HepG2 (cell line): ENCODE measurements around the gene YY2. TPM values are rescaled to one million over a fixed set of nuclear protein-coding genes. Genes with fewer than 3 reads are reported as not detected.

Source experiments
- AKAP8 ChIP-seq: sonication (generic); formaldehyde crosslinking; IDR thresholded peaks from 2 replicates; pipeline ENCODE4 v1.5.1; 2020; ENCODE audit warnings: mild to moderate bottlenecking, missing genetic modification reagents
- ASH2L ChIP-seq: fragments of 300-600, 200-600 bp; sonication (generic); IDR thresholded peaks from 2 replicates; pipeline ENCODE4 v1.7.0; 2017; ENCODE audit warnings: low read depth, mild to moderate bottlenecking, moderate library complexity, mixed read lengths, low read length; ENCODE audit not compliant: insufficient read length
- DNMT3B ChIP-seq: conservative IDR thresholded peaks from 2 replicates; pipeline ENCODE4 v1.6.1; 2016; ENCODE audit warnings: missing biosample characterization, control low read depth
- FIP1L1 ChIP-seq: fragments of 200-400 bp; formaldehyde crosslinking; IDR thresholded peaks from 2 replicates; pipeline ENCODE4 v1.6.1; 2018; ENCODE audit warnings: low read depth, mild to moderate bottlenecking, low read length, moderate library complexity, borderline replicate concordance; ENCODE audit not compliant: insufficient read depth
- GTF2F1 ChIP-seq: fragments of 150-350 bp; IDR thresholded peaks from 2 replicates; pipeline ENCODE4 v1.6.1; 2014; ENCODE audit warnings: low read length
- HDAC6 ChIP-seq: fragments of 200-600 bp; sonication (generic); IDR thresholded peaks from 2 replicates; pipeline ENCODE4 v1.7.0; 2017; ENCODE audit warnings: mild to moderate bottlenecking, antibody characterized with exemption, low read length, low read depth
- MIXL1 ChIP-seq: IDR thresholded peaks from 2 replicates; pipeline ENCODE4 v1.6.1; 2016
- TRIM24 ChIP-seq: sonication (generic); formaldehyde crosslinking; IDR thresholded peaks from 2 replicates; pipeline ENCODE4 v1.8.0; 2022; ENCODE audit warnings: mild to moderate bottlenecking, missing genetic modification reagents
- ZFP37 ChIP-seq: sonication (generic); formaldehyde crosslinking; IDR thresholded peaks from 2 replicates; pipeline ENCODE4 v1.4.0; 2020; ENCODE audit warnings: missing genetic modification reagents, borderline replicate concordance
- ZNF44 ChIP-seq: sonication (generic); formaldehyde crosslinking; IDR thresholded peaks from 2 replicates; pipeline ENCODE4 v1.5.1; 2020; ENCODE audit warnings: mild to moderate bottlenecking, missing genetic modification reagents
- ZNF605 ChIP-seq: sonication (generic); formaldehyde crosslinking; IDR thresholded peaks from 2 replicates; pipeline ENCODE4 v1.8.0; 2022; ENCODE audit warnings: mild to moderate bottlenecking, missing genetic modification reagents
- polyA plus RNA-seq, 8 experiments: library from polyadenylated mRNA; depleted of rRNA in 3 of 8; stranded (reverse) in 7 of 8; unstranded in 1 of 8; fragments of >200 nt; fragmentation: Illumina TruSeq in 4 of 8; extraction: Trizol in 4 of 8; gene quantifications; 2 replicates each; pipeline versions ENCODE4 v1.2.1 to v1.2.3, GENCODE V29; 2011 to 2016; ENCODE audit warnings: low read depth in 4 of 8, missing spikeins in 1 of 8, mixed read lengths in 1 of 8; ENCODE audit not compliant: insufficient read depth in 1 of 8
- total RNA-seq, 5 experiments: library from RNA; depleted of rRNA; stranded (reverse); fragments of >200 nt; fragmentation: Illumina TruSeq; extraction: Trizol; gene quantifications; 2 replicates each; pipeline ENCODE4 v1.2.3, GENCODE V29; 2016; ENCODE audit warnings: low read depth in 1 of 5
- TF ChIP-seq, protein P1 (sequence below): sonication (generic); formaldehyde crosslinking; conservative IDR thresholded peaks from 2 replicates; pipeline ENCODE4 v1.8.1; 2023; ENCODE audit warnings: missing genetic modification reagents
- TF ChIP-seq, protein P2 (sequence below): sonication (generic); formaldehyde crosslinking; IDR thresholded peaks from 2 replicates; pipeline ENCODE4 v1.8.1; 2023; ENCODE audit warnings: missing genetic modification reagents, inconsistent platforms, borderline replicate concordance
- TF ChIP-seq, protein P3 (sequence below): sonication (generic); formaldehyde crosslinking; IDR thresholded peaks from 2 replicates; pipeline ENCODE4 v1.5.1; 2020; ENCODE audit warnings: mild to moderate bottlenecking, missing genetic modification reagents, borderline replicate concordance
- TF ChIP-seq, protein P4 (sequence below): sonication (generic); formaldehyde crosslinking; IDR thresholded peaks from 2 replicates; pipeline ENCODE4 v1.5.0; 2020; ENCODE audit warnings: mild to moderate bottlenecking, missing genetic modification reagents, borderline replicate concordance

Gene YY2
- total and polyA plus RNA-seq, 2 of the 13 experiments (the other 11 are each of a cell fraction or from before 2014, with no cell fraction given): 0.34 to 0.44 TPM

DNA sequence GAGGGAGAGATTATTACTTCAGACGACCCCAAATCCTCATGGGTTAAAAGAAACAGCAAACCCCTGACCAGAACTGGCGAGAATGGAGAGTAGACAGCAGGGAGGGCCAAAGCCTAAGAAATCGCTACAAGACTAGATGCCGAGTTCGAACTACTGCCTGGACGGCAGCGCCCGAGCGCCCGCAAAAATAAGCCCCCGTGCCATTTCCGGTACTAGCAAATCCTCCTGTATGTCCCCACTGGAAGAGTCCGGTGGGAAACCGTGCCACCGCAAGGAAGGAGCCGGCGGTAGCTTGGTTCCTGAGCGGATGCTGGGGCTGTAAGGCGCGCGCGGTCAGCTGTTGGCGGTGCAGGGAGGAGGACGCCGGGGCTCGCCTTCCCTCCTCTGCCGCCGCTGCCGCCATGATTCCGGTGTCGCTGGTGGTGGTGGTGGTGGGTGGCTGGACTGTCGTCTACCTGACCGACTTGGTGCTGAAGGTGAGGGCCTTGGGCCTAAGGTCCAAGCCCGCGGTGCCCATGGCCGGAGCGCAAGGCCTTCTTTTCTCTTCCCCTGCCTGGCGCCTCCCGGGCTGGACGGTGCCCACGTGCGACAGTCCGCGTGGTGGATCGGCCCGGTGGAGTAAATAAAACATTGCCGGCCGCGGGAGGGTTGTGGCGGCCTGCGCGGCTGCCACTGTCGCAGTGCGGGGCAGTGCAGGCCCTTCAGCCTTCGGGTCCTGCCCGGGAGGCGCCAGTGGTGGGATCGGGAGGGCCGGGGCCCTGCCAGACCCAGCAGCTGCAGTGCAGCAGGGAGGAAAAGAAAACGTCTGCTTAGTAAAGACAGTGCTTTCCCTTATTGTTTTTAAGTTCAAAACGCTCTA, 16.2 kb upstream of the YY2 start, which contains the start of gene MBTPS2 (continued):
- TF ChIP-seq, protein P1, sequence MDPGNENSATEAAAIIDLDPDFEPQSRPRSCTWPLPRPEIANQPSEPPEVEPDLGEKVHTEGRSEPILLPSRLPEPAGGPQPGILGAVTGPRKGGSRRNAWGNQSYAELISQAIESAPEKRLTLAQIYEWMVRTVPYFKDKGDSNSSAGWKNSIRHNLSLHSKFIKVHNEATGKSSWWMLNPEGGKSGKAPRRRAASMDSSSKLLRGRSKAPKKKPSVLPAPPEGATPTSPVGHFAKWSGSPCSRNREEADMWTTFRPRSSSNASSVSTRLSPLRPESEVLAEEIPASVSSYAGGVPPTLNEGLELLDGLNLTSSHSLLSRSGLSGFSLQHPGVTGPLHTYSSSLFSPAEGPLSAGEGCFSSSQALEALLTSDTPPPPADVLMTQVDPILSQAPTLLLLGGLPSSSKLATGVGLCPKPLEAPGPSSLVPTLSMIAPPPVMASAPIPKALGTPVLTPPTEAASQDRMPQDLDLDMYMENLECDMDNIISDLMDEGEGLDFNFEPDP (CRISPR knock-in tag): no peak
- TF ChIP-seq MIXL1 (CRISPR knock-in tag) (peak; percentile 80; the same call in 1 of the 2 replicates), TRIM24 (CRISPR knock-in tag) (no peak), AKAP8 (0 out of 2 replicates have a peak, but pooled peaks have one; percentile 35), HDAC6 (no peak), GTF2F1 (0 out of 2 replicates have a peak, but pooled peaks have one; percentile 51), ZNF44 (CRISPR knock-in tag) (no peak), ZNF605 (CRISPR knock-in tag) (no peak), DNMT3B (CRISPR knock-in tag) (peak; percentile 78; the same call in 1 of the 2 replicates), ZFP37 (CRISPR knock-in tag) (no peak), ASH2L (peak; percentile 87), FIP1L1 (no peak)
- TF ChIP-seq, protein P2, sequence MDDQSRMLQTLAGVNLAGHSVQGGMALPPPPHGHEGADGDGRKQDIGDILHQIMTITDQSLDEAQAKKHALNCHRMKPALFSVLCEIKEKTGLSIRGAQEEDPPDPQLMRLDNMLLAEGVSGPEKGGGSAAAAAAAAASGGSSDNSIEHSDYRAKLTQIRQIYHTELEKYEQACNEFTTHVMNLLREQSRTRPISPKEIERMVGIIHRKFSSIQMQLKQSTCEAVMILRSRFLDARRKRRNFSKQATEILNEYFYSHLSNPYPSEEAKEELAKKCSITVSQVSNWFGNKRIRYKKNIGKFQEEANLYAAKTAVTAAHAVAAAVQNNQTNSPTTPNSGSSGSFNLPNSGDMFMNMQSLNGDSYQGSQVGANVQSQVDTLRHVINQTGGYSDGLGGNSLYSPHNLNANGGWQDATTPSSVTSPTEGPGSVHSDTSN (CRISPR knock-in tag): no peak
- TF ChIP-seq, protein P3, sequence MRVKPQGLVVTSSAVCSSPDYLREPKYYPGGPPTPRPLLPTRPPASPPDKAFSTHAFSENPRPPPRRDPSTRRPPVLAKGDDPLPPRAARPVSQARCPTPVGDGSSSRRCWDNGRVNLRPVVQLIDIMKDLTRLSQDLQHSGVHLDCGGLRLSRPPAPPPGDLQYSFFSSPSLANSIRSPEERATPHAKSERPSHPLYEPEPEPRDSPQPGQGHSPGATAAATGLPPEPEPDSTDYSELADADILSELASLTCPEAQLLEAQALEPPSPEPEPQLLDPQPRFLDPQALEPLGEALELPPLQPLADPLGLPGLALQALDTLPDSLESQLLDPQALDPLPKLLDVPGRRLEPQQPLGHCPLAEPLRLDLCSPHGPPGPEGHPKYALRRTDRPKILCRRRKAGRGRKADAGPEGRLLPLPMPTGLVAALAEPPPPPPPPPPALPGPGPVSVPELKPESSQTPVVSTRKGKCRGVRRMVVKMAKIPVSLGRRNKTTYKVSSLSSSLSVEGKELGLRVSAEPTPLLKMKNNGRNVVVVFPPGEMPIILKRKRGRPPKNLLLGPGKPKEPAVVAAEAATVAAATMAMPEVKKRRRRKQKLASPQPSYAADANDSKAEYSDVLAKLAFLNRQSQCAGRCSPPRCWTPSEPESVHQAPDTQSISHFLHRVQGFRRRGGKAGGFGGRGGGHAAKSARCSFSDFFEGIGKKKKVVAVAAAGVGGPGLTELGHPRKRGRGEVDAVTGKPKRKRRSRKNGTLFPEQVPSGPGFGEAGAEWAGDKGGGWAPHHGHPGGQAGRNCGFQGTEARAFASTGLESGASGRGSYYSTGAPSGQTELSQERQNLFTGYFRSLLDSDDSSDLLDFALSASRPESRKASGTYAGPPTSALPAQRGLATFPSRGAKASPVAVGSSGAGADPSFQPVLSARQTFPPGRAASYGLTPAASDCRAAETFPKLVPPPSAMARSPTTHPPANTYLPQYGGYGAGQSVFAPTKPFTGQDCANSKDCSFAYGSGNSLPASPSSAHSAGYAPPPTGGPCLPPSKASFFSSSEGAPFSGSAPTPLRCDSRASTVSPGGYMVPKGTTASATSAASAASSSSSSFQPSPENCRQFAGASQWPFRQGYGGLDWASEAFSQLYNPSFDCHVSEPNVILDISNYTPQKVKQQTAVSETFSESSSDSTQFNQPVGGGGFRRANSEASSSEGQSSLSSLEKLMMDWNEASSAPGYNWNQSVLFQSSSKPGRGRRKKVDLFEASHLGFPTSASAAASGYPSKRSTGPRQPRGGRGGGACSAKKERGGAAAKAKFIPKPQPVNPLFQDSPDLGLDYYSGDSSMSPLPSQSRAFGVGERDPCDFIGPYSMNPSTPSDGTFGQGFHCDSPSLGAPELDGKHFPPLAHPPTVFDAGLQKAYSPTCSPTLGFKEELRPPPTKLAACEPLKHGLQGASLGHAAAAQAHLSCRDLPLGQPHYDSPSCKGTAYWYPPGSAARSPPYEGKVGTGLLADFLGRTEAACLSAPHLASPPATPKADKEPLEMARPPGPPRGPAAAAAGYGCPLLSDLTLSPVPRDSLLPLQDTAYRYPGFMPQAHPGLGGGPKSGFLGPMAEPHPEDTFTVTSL (CRISPR knock-in tag): peak; percentile 62; the same call in 1 of the 2 replicates
- TF ChIP-seq, protein P4, sequence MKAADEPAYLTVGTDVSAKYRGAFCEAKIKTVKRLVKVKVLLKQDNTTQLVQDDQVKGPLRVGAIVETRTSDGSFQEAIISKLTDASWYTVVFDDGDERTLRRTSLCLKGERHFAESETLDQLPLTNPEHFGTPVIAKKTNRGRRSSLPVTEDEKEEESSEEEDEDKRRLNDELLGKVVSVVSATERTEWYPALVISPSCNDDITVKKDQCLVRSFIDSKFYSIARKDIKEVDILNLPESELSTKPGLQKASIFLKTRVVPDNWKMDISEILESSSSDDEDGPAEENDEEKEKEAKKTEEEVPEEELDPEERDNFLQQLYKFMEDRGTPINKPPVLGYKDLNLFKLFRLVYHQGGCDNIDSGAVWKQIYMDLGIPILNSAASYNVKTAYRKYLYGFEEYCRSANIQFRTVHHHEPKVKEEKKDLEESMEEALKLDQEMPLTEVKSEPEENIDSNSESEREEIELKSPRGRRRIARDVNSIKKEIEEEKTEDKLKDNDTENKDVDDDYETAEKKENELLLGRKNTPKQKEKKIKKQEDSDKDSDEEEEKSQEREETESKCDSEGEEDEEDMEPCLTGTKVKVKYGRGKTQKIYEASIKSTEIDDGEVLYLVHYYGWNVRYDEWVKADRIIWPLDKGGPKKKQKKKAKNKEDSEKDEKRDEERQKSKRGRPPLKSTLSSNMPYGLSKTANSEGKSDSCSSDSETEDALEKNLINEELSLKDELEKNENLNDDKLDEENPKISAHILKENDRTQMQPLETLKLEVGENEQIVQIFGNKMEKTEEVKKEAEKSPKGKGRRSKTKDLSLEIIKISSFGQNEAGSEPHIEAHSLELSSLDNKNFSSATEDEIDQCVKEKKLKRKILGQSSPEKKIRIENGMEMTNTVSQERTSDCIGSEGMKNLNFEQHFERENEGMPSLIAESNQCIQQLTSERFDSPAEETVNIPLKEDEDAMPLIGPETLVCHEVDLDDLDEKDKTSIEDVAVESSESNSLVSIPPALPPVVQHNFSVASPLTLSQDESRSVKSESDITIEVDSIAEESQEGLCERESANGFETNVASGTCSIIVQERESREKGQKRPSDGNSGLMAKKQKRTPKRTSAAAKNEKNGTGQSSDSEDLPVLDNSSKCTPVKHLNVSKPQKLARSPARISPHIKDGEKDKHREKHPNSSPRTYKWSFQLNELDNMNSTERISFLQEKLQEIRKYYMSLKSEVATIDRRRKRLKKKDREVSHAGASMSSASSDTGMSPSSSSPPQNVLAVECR (CRISPR knock-in tag): peak; percentile 81
